Stomach smooth muscle (tissue), 2 donors: ENCODE results near the gene MAGI1.

Source experiments
- H3K27ac ChIP-seq: one replicate; pipeline ENCODE4 v1.7.0; 2013; ENCODE audit warnings: mild to moderate bottlenecking, low read length, inconsistent platforms
- H3K27me3 ChIP-seq, 2 donors: one replicate each; pipeline ENCODE4 v1.7.0; 2013; ENCODE audit warnings: low read length in 2 of 2; ENCODE audit not compliant: insufficient read depth in 2 of 2, control insufficient read depth in 1 of 2
- H3K36me3 ChIP-seq, 2 donors: one replicate each; pipeline ENCODE4 v1.7.0; 2013; ENCODE audit warnings: low read length in 2 of 2; ENCODE audit not compliant: control insufficient read depth in 2 of 2, insufficient read depth in 2 of 2
- H3K4me1 ChIP-seq: one replicate; pipeline ENCODE4 v1.7.0; 2013; ENCODE audit warnings: low read length; ENCODE audit not compliant: control insufficient read depth, insufficient read depth
- H3K4me3 ChIP-seq, 2 donors: one replicate each; pipeline ENCODE4 v1.7.0; 2013; ENCODE audit warnings: low read length in 2 of 2
- H3K9ac ChIP-seq, 2 donors: one replicate each; pipeline ENCODE4 v1.7.0; 2013; ENCODE audit warnings: low read length in 2 of 2, mild to moderate bottlenecking in 1 of 2
- H3K9me3 ChIP-seq, 2 donors: one replicate each; pipeline ENCODE4 v1.7.0; 2013; ENCODE audit warnings: low read length in 2 of 2; ENCODE audit not compliant: control insufficient read depth in 2 of 2
- donor health status: healthy.
- donor health status: Pancreatic carcinoma.

Gene MAGI1

GRCh38 chr3:66014056-66014455 lies 24.7 kb downstream of the MAGI1 start:
- Histone ChIP-seq H3K4me1 (no peaks in the 10 kb centered on the region), H3K4me3 (no peak overlapping the region), H3K9ac (no peak overlapping the region)

GRCh38 chr3:66012711-66013110 lies 26.0 kb downstream of the MAGI1 start:
- H3K4me3 ChIP-seq, result no peak overlapping the region
- H3K9me3 ChIP-seq, result no peaks in the 10 kb centered on the region
- H3K4me1 ChIP-seq, result no peaks in the 10 kb centered on the region
- no peak overlapping the region for H3K9ac ChIP-seq
- no peak overlapping the region for H3K27ac ChIP-seq
- no peaks in the 10 kb centered on the region for H3K27me3 ChIP-seq
- H3K36me3 ChIP-seq, result no peaks in the 10 kb centered on the region

More at GRCh38 chr3:66014056-66014455, 24.7 kb downstream of the MAGI1 start:
- Histone ChIP-seq H3K27me3 (no peaks in the 10 kb centered on the region), H3K36me3 (no peaks in the 10 kb centered on the region), H3K9me3 (no peaks in the 10 kb centered on the region), H3K27ac (no peak overlapping the region)

- Histone ChIP-seq H3K27me3 (no peaks in the 10 kb centered on the region), H3K9ac (no peak overlapping the region), H3K36me3 (no peaks in the 10 kb centered on the region), H3K4me3 (no peak overlapping the region), H3K9me3 (no peaks in the 10 kb centered on the region), H3K4me1 (no peaks in the 10 kb centered on the region), H3K27ac (no peak overlapping the region)
These were observed 27.7 kb downstream of the MAGI1 start for GRCh38 chr3:66010739-66011655.

GRCh38 chr3:66010348-66010738 lies 28.4 kb downstream of the MAGI1 start:
- Histone ChIP-seq H3K9ac (no peak overlapping the region), H3K9me3 (no peaks in the 10 kb centered on the region), H3K36me3 (no peaks in the 10 kb centered on the region), H3K27ac (no peak overlapping the region), H3K27me3 (no peaks in the 10 kb centered on the region), H3K4me3 (no peak overlapping the region), H3K4me1 (no peaks in the 10 kb centered on the region)

DNA sequence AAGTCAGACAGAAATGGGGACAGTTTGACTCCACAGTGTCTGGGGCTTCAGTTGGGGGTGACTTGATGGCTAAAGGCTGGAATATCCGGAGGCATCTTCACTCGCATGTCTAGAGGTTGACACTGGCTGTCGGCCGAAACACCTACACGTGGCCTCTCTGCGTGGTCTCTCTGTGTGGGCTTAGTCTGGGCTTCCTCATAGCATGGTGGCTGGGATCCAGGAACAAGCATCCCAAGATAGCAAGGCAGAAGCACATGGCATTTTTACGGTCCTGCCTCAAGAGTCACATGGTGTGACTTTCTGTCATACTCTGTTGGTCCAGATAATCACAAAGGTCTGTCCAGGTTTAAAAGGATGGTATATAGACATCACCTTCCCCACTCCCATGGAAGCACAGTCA lies 34.5 kb downstream of the MAGI1 start:
- Histone ChIP-seq H3K4me3 (no peak overlapping the region), H3K9ac (no peak overlapping the region), H3K9me3 (no peaks in the 10 kb centered on the region), H3K27ac (no peak overlapping the region), H3K27me3 (no peaks in the 10 kb centered on the region), H3K4me1 (no peaks in the 10 kb centered on the region), H3K36me3 (no peaks in the 10 kb centered on the region)

- Histone ChIP-seq H3K27ac (no peak overlapping the region), H3K36me3 (no peaks in the 10 kb centered on the region), H3K4me3 (no peak overlapping the region), H3K27me3 (no peaks in the 10 kb centered on the region), H3K4me1 (no peaks in the 10 kb centered on the region), H3K9ac (no peak overlapping the region), H3K9me3 (no peaks in the 10 kb centered on the region)
These were observed 37.1 kb downstream of the MAGI1 start for GRCh38 chr3:66001626-66002025.

DNA sequence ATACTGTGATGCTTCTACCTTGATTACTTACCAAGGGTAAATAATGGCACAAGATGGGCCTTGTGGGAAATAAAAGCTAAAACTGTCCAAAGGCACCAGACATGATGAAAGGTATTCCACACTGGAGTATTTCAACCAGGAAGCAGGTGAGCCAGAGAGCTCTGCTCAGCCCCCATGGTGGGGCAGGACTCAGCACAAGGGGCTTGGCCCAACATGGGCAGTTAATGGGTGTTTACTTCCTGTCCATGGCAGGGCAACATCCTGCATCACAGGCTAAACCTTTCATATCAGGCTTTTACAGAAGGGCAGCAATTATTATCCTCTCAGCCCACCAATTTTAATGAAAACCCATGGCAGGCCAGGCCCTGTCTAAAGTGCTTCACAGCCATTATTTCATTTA lies 38.2 kb downstream of the MAGI1 start:
- Histone ChIP-seq H3K9me3 (no peaks in the 10 kb centered on the region), H3K27me3 (no peaks in the 10 kb centered on the region), H3K9ac (no peak overlapping the region), H3K4me3 (no peak overlapping the region), H3K4me1 (no peaks in the 10 kb centered on the region), H3K27ac (no peak overlapping the region), H3K36me3 (no peaks in the 10 kb centered on the region)

GRCh38 chr3:65999606-66000005 lies 39.1 kb downstream of the MAGI1 start:
- Histone ChIP-seq H3K27ac (no peak overlapping the region), H3K9me3 (no peaks in the 10 kb centered on the region), H3K4me1 (no peaks in the 10 kb centered on the region), H3K36me3 (no peaks in the 10 kb centered on the region), H3K4me3 (no peak overlapping the region), H3K9ac (no peak overlapping the region), H3K27me3 (no peaks in the 10 kb centered on the region)

GRCh38 chr3:65996589-65996988 lies 42.1 kb downstream of the MAGI1 start:
- Histone ChIP-seq H3K9ac (no peak overlapping the region), H3K36me3 (no peaks in the 10 kb centered on the region), H3K9me3 (no peaks in the 10 kb centered on the region), H3K4me1 (no peaks in the 10 kb centered on the region), H3K27ac (no peak overlapping the region), H3K4me3 (no peak overlapping the region), H3K27me3 (no peaks in the 10 kb centered on the region)

- H3K9ac ChIP-seq, result no peak overlapping the region
- H3K4me3 ChIP-seq, result no peak overlapping the region
- H3K9me3 ChIP-seq, result no peaks in the 10 kb centered on the region
- no peaks in the 10 kb centered on the region for H3K4me1 ChIP-seq
- no peaks in the 10 kb centered on the region for H3K27me3 ChIP-seq
- H3K27ac ChIP-seq, result no peak overlapping the region
- H3K36me3 ChIP-seq, result no peaks in the 10 kb centered on the region
These were observed 43.2 kb downstream of the MAGI1 start for GRCh38 chr3:65995515-65995914.

DNA sequence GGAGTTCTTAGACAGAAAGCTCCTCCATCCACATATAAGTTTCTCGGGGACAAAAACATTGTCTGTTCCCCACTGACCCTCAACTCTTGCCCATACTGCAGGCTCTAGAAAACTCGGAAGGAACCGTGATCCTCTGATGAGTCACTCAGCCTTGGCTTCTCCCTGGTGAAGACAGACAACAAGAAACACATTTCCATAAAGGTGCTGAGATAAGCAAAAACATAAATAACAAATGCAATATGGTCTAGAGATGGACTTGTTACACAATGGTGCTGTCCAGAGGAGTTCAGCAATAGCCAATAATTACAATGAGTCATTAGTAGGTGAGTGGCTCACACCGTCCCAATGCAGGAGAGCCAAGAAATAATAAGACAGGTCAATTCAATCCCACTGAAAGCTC lies 43.7 kb downstream of the MAGI1 start:
- Histone ChIP-seq H3K36me3 (no peaks in the 10 kb centered on the region), H3K9me3 (no peaks in the 10 kb centered on the region), H3K27ac (no peak overlapping the region), H3K4me1 (no peaks in the 10 kb centered on the region), H3K4me3 (no peak overlapping the region), H3K27me3 (no peaks in the 10 kb centered on the region), H3K9ac (no peak overlapping the region)
